HEK293 (cell line): ENCODE measurements around the gene ADAMTS17.

Experiments
- CTCF ChIA-PET: fragments of 350-600 bp; formaldehyde crosslinking; extraction: SDS; loops from one replicate; lab custom pipeline; 2021; ENCODE audit warnings: antibody characterized with exemption; lab: Yijun Ruan, JAX
- POLR2A ChIA-PET: fragments of 300-600 bp; formaldehyde crosslinking; extraction: SDS; loops from one replicate; lab custom pipeline; 2020; ENCODE audit warnings: antibody characterized with exemption, inconsistent platforms; lab: Yijun Ruan, JAX
- H3K27ac ChIP-seq: fragments of 200-500 bp; sonication (Bioruptor generic); 2 replicates; pipeline ENCODE4 v1.5.1; 2014; ENCODE audit warnings: low read depth, low read length, control low read depth, inconsistent platforms; ENCODE audit errors: extremely low read depth
- H3K36me3 ChIP-seq, 2 experiments: fragments of 200-500 bp in 1 of 2; sonication (Bioruptor generic) in 1 of 2; 1 replicate in 1 of 2; 2 replicates in 1 of 2; pipeline ENCODE4 v1.5.1; 2014 to 2017; ENCODE audit warnings: inconsistent platforms in 2 of 2, low read length in 2 of 2; ENCODE audit not compliant: control insufficient read depth in 2 of 2, insufficient read depth in 1 of 2
- H3K4me1 ChIP-seq: fragments of 200-500 bp; sonication (Bioruptor generic); 2 replicates; pipeline ENCODE4 v1.5.1; 2014; ENCODE audit warnings: mild to moderate bottlenecking, low read length, inconsistent platforms; ENCODE audit not compliant: control insufficient read depth, insufficient read depth
- H3K4me3 ChIP-seq: 2 replicates; pipeline ENCODE4 v1.5.1; 2011; ENCODE audit warnings: low read depth, mild to moderate bottlenecking, control low read depth, low read length, moderate library complexity
- H3K9me3 ChIP-seq: fragments of 200-500 bp; sonication (Bioruptor generic); 2 replicates; pipeline ENCODE4 v1.5.1; 2014; ENCODE audit warnings: low read depth, low read length, inconsistent platforms; ENCODE audit not compliant: control insufficient read depth, insufficient read depth
- GFI1B ChIP-seq: fragments of 450-650 bp; formaldehyde crosslinking; IDR thresholded peaks from 2 replicates; pipeline ENCODE4 v1.5.1; 2016; ENCODE audit warnings: missing biosample characterization, missing genetic modification characterization
- KLF10 ChIP-seq: fragments of 450-650 bp; IDR thresholded peaks from 2 replicates; pipeline ENCODE4 v1.5.1; 2018; ENCODE audit warnings: missing biosample characterization, mild to moderate bottlenecking, missing genetic modification characterization
- KLF16 ChIP-seq: fragments of 450-650 bp; formaldehyde crosslinking; IDR thresholded peaks from 2 replicates; pipeline ENCODE4 v1.5.1; 2017; ENCODE audit warnings: missing biosample characterization, missing genetic modification characterization
- KLF8 ChIP-seq: fragments of 450-650 bp; formaldehyde crosslinking; IDR thresholded peaks from 2 replicates; pipeline ENCODE4 v1.5.1; 2016; ENCODE audit warnings: missing biosample characterization, missing genetic modification characterization
- KLF9 ChIP-seq: fragments of 450-650 bp; formaldehyde crosslinking; IDR thresholded peaks from 2 replicates; pipeline ENCODE4 v1.5.1; 2016; ENCODE audit warnings: missing biosample characterization, missing genetic modification characterization, low read depth
- SP2 ChIP-seq: fragments of 450-650 bp; formaldehyde crosslinking; IDR thresholded peaks from 2 replicates; pipeline ENCODE4 v1.5.1; 2016; ENCODE audit warnings: missing biosample characterization, missing genetic modification characterization
- ZBTB44 ChIP-seq: fragments of 450-650 bp; IDR thresholded peaks from 2 replicates; pipeline ENCODE4 v1.5.1; 2018; ENCODE audit warnings: missing biosample characterization, mild to moderate bottlenecking, missing genetic modification characterization
- ZBTB8A ChIP-seq: fragments of 450-650 bp; formaldehyde crosslinking; IDR thresholded peaks from 2 replicates; pipeline ENCODE4 v1.5.1; 2016; ENCODE audit warnings: missing biosample characterization, missing genetic modification characterization
- ZFHX2 ChIP-seq: fragments of 450-650 bp; formaldehyde crosslinking; conservative IDR thresholded peaks from 2 replicates; pipeline ENCODE4 v1.5.1; 2016; ENCODE audit warnings: missing biosample characterization, missing genetic modification characterization
- ZNF138 ChIP-seq: fragments of 450-650 bp; formaldehyde crosslinking; IDR thresholded peaks from 2 replicates; pipeline ENCODE4 v1.5.1; 2016; ENCODE audit warnings: missing biosample characterization, missing genetic modification characterization, borderline replicate concordance
- ZNF140 ChIP-seq: fragments of 450-650 bp; formaldehyde crosslinking; IDR thresholded peaks from 2 replicates; pipeline ENCODE4 v1.5.1; 2016; ENCODE audit warnings: missing biosample characterization, missing genetic modification characterization
- ZNF155 ChIP-seq: fragments of 450-650 bp; formaldehyde crosslinking; IDR thresholded peaks from 2 replicates; pipeline ENCODE4 v1.5.1; 2016; ENCODE audit warnings: missing biosample characterization, missing genetic modification characterization
- ZNF324 ChIP-seq: fragments of 450-650 bp; formaldehyde crosslinking; IDR thresholded peaks from 2 replicates; pipeline ENCODE4 v1.5.1; 2016; ENCODE audit warnings: missing biosample characterization, missing genetic modification characterization
- ZNF350 ChIP-seq: fragments of 450-650 bp; formaldehyde crosslinking; IDR thresholded peaks from 2 replicates; pipeline ENCODE4 v1.5.0; 2017; ENCODE audit warnings: missing biosample characterization, mild to moderate bottlenecking, missing genetic modification characterization
- ZNF37A ChIP-seq: fragments of 450-650 bp; IDR thresholded peaks from 2 replicates; pipeline ENCODE4 v1.5.1; 2018; ENCODE audit warnings: missing biosample characterization, missing genetic modification characterization
- ZNF521 ChIP-seq: fragments of 450-650 bp; formaldehyde crosslinking; IDR thresholded peaks from 2 replicates; pipeline ENCODE4 v1.5.1; 2017; ENCODE audit warnings: missing biosample characterization, mild to moderate bottlenecking, missing genetic modification characterization
- ZNF580 ChIP-seq: fragments of 450-650 bp; formaldehyde crosslinking; IDR thresholded peaks from 2 replicates; pipeline ENCODE4 v1.5.1; 2016; ENCODE audit warnings: missing biosample characterization, missing genetic modification characterization
- ZNF600 ChIP-seq: fragments of 450-650 bp; formaldehyde crosslinking; IDR thresholded peaks from 2 replicates; pipeline ENCODE4 v1.5.1; 2016; ENCODE audit warnings: missing biosample characterization, missing genetic modification characterization
- ZNF670 ChIP-seq: fragments of 450-650 bp; formaldehyde crosslinking; IDR thresholded peaks from 2 replicates; pipeline ENCODE4 v1.5.1; 2016; ENCODE audit warnings: missing biosample characterization, missing genetic modification characterization, low read depth
- ZSCAN30 ChIP-seq: fragments of 450-650 bp; IDR thresholded peaks from 2 replicates; pipeline ENCODE4 v1.5.1; 2018; ENCODE audit warnings: missing biosample characterization, mild to moderate bottlenecking, missing genetic modification characterization, moderate library complexity
- TF ChIP-seq, protein P1 (sequence below): fragments of 450-650 bp; formaldehyde crosslinking; IDR thresholded peaks from 2 replicates; pipeline ENCODE4 v1.5.1; 2016; ENCODE audit warnings: missing biosample characterization, missing genetic modification characterization
- TF ChIP-seq, protein P2 (sequence below): fragments of 450-650 bp; formaldehyde crosslinking; conservative IDR thresholded peaks from 2 replicates; pipeline ENCODE4 v1.5.1; 2016; ENCODE audit warnings: low read depth, missing biosample characterization, missing genetic modification characterization

The ADAMTS17 gene

DNA sequence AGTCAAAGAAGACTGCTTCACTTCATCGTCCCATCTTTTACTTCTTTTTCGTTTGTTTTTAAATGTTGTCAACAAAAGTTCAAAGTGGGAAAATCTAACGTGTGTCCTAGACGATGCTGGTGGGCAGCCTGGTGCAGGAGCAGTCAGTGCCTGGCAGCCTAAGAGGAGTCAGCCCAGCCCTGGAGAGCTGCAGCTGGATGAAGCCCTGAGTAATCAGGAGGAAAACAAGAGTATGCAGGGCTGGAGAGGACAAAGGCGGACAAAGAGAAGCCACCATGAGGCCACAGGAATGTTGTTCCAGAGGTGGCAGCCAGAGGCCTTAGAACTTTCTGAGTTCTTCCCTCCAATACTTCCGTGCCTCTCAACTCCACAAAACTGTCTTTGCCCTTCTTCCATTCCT lies 5.7 kb downstream of the ADAMTS17 start:
- Histone ChIP-seq H3K36me3 (peaks cover 0 to 4% of the 10 kb centered on the region in 2 experiments; a peak in 1 of 3 replicates), H3K27ac (no peak overlapping the region), H3K4me3 (no peak overlapping the region), H3K4me1 (peaks cover 5% of the 10 kb centered on the region; the same call in 1 of the 2 replicates), H3K9me3 (no peaks in the 10 kb centered on the region)
- CTCF ChIA-PET: interaction anchor here (1.5 to 5.4 kb wide), 2 partner anchors 9 to 13 kb away, joined by 5 to 69 read pairs; no protein-coding TSS in a partner anchor
- TF ChIP-seq ZNF521 (tag by site-specific recombination) (no peak), KLF8 (no peak), ZNF580 (tag by site-specific recombination) (no peak), GFI1B (no peak), ZNF155 (no peak), ZBTB44 (no peak), ZSCAN30 (tag by site-specific recombination) (no peak), ZNF324 (tag by site-specific recombination) (no peak), ZNF600 (no peak), KLF16 (no peak), ZFHX2 (tag by site-specific recombination) (no peak), SP2 (no peak)
- TF ChIP-seq, protein P1, sequence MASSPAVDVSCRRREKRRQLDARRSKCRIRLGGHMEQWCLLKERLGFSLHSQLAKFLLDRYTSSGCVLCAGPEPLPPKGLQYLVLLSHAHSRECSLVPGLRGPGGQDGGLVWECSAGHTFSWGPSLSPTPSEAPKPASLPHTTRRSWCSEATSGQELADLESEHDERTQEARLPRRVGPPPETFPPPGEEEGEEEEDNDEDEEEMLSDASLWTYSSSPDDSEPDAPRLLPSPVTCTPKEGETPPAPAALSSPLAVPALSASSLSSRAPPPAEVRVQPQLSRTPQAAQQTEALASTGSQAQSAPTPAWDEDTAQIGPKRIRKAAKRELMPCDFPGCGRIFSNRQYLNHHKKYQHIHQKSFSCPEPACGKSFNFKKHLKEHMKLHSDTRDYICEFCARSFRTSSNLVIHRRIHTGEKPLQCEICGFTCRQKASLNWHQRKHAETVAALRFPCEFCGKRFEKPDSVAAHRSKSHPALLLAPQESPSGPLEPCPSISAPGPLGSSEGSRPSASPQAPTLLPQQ: no peak
- TF ChIP-seq, protein P2, sequence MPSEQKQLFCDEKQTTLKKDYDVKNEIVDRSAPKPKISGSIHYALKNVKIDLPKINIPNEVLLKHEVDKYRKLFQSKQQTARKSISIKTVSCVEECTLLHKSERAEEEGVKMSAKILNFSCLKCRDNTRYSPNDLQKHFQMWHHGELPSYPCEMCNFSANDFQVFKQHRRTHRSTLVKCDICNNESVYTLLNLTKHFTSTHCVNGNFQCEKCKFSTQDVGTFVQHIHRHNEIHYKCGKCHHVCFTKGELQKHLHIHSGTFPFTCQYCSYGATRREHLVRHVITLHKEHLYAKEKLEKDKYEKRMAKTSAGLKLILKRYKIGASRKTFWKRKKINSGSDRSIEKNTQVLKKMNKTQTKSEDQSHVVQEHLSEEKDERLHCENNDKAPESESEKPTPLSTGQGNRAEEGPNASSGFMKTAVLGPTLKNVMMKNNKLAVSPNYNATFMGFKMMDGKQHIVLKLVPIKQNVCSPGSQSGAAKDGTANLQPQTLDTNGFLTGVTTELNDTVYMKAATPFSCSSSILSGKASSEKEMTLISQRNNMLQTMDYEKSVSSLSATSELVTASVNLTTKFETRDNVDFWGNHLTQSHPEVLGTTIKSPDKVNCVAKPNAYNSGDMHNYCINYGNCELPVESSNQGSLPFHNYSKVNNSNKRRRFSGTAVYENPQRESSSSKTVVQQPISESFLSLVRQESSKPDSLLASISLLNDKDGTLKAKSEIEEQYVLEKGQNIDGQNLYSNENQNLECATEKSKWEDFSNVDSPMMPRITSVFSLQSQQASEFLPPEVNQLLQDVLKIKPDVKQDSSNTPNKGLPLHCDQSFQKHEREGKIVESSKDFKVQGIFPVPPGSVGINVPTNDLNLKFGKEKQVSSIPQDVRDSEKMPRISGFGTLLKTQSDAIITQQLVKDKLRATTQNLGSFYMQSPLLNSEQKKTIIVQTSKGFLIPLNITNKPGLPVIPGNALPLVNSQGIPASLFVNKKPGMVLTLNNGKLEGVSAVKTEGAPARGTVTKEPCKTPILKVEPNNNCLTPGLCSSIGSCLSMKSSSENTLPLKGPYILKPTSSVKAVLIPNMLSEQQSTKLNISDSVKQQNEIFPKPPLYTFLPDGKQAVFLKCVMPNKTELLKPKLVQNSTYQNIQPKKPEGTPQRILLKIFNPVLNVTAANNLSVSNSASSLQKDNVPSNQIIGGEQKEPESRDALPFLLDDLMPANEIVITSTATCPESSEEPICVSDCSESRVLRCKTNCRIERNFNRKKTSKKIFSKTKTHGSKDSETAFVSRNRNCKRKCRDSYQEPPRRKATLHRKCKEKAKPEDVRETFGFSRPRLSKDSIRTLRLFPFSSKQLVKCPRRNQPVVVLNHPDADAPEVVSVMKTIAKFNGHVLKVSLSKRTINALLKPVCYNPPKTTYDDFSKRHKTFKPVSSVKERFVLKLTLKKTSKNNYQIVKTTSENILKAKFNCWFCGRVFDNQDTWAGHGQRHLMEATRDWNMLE (tag by site-specific recombination): no peak
- TF ChIP-seq, all 188 proteins: peak for 0
- POLR2A ChIA-PET: no interaction called here

- TF ChIP-seq KLF10 (no peak), ZNF140 (tag by site-specific recombination) (no peak), ZNF580 (tag by site-specific recombination) (no peak), ZBTB8A (tag by site-specific recombination) (no peak), ZNF350 (tag by site-specific recombination) (no peak), ZNF37A (tag by site-specific recombination) (no peak), KLF9 (tag by site-specific recombination) (no peak), ZNF138 (tag by site-specific recombination) (no peak), ZNF670 (no peak)
- Histone ChIP-seq H3K4me3 (no peak overlapping the region), H3K4me1 (peaks cover 2% of the 10 kb centered on the region; the same call in 1 of the 2 replicates), H3K9me3 (no peaks in the 10 kb centered on the region), H3K36me3 (peaks cover 0 to 4% of the 10 kb centered on the region in 2 experiments; a peak in 1 of 3 replicates), H3K27ac (no peak overlapping the region)
- CTCF ChIA-PET: interaction anchor here (0.6 to 1.5 kb wide), 2 partner anchors 10 to 66 kb away, joined by 3 to 5 read pairs; no protein-coding TSS in a partner anchor
- POLR2A ChIA-PET: no interaction called here
These were observed 6.3 kb downstream of the ADAMTS17 start for GRCh38 chr15:100335335-100335999.
